ENCODE measurements around the gene CHST10.

CHST10 gene

DNA sequence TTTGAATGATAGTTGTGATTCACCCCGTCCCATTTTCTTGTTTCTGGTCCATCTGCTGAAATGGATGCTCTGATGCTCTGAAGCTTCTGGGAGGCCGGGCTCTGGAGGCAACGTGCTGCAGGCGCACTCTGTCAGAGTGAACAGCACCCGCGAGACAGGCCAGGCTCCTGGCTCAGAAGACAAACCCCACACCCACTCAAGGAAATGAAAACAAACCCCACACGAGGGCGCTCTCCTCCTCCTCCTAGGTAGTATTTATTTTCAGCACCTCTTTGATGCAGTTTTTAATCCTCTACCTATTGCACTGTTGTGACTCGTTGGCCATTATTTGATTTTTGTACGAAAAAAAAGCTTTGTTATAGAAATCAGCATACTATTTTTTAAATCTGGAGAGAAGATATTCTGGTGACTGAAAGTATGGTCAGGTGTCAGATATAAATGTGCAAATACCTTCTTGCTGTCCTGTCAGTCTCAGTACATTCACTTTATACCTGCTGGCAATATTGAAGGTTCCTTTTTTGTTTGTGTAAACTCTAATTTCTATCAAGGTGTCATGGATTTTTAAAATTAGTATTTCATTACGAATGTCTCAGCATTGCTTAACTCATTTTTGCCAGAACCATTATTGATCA, 10.3 kb upstream of the CHST10 start:
- no peaks in the 10 kb centered on the region for H3K4me1 ChIP-seq (ENCODE audit: control insufficient read depth, insufficient read depth, low read length)
- no peaks in the 10 kb centered on the region for H3K36me3 ChIP-seq (ENCODE audit: control insufficient read depth, insufficient read depth, low read length)
- WGBS, 2 experiments, result 65 to 67% methylated on average over 10 to 11 of the region's 11 CpGs
- H3K4me3 ChIP-seq (ENCODE audit: insufficient read depth, low read depth, low read length), result no peak overlapping the region
- H3K9me3 ChIP-seq (ENCODE audit: control insufficient read depth, low read length), result no peaks in the 10 kb centered on the region
- no peaks in the 10 kb centered on the region for H3K27me3 ChIP-seq (ENCODE audit: control insufficient read depth, insufficient read depth, low read length, poor library complexity, severe bottlenecking)
- H3K27ac ChIP-seq (ENCODE audit: insufficient read depth, low read depth, low read length, poor library complexity, severe bottlenecking), result no peak overlapping the region

DNA sequence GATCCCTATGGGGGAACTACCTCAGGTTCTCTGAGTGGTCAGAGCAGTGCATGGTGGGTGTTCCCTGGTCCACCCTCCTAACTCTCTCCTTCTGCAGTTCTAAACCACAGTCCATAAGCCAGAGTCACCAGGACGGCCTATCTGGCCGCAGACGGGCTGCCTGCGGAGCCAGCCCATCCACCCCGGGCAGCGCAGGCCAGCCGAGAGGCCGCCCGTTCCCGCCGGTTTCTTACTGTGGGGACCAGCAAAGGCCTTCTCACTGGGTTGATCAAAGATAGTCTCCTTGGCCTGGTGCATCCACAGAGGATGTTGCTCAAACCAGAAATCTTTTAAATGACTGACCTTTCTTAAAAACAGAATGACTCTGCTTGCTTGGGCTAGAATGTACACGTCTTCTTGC, 9.6 kb upstream of the CHST10 start:
- Histone ChIP-seq H3K27ac (ENCODE audit: insufficient read depth, low read depth, low read length, poor library complexity, severe bottlenecking) (no peak overlapping the region), H3K36me3 (ENCODE audit: control insufficient read depth, insufficient read depth, low read length) (no peaks in the 10 kb centered on the region), H3K4me3 (ENCODE audit: insufficient read depth, low read depth, low read length) (no peak overlapping the region), H3K4me1 (ENCODE audit: control insufficient read depth, insufficient read depth, low read length) (no peaks in the 10 kb centered on the region), H3K27me3 (ENCODE audit: control insufficient read depth, insufficient read depth, low read length, poor library complexity, severe bottlenecking) (no peaks in the 10 kb centered on the region), H3K9me3 (ENCODE audit: control insufficient read depth, low read length) (no peaks in the 10 kb centered on the region)
- WGBS, 2 experiments, result 93 to 95% methylated on average over 12 of the region's 12 CpGs

DNA sequence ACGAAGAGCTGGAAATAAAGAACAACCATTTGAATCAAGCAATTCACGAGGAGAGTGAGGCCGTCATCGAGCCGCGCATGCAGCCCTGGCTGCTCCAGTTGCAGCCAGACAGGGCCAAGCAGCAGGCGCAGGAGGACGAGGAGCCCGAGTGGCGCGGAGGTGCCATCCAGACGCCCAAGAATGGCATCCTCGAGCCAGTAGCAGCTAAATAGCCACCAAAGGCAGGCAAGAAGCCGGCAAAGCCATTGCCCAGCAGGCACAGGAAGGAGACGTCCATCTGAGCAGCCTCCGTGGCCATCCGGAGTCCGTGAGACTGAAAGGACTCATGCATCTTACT, 8.9 kb upstream of the CHST10 start:
- no peaks in the 10 kb centered on the region for H3K9me3 ChIP-seq (ENCODE audit: control insufficient read depth, low read length)
- no peaks in the 10 kb centered on the region for H3K36me3 ChIP-seq (ENCODE audit: control insufficient read depth, insufficient read depth, low read length)
- H3K4me3 ChIP-seq (ENCODE audit: insufficient read depth, low read depth, low read length), result no peak overlapping the region
- H3K27ac ChIP-seq (ENCODE audit: insufficient read depth, low read depth, low read length, poor library complexity, severe bottlenecking), result no peak overlapping the region
- WGBS, 2 experiments, result 93 to 95% methylated on average over 18 of the region's 18 CpGs
- no peaks in the 10 kb centered on the region for H3K27me3 ChIP-seq (ENCODE audit: control insufficient read depth, insufficient read depth, low read length, poor library complexity, severe bottlenecking)
- no peaks in the 10 kb centered on the region for H3K4me1 ChIP-seq (ENCODE audit: control insufficient read depth, insufficient read depth, low read length)

DNA sequence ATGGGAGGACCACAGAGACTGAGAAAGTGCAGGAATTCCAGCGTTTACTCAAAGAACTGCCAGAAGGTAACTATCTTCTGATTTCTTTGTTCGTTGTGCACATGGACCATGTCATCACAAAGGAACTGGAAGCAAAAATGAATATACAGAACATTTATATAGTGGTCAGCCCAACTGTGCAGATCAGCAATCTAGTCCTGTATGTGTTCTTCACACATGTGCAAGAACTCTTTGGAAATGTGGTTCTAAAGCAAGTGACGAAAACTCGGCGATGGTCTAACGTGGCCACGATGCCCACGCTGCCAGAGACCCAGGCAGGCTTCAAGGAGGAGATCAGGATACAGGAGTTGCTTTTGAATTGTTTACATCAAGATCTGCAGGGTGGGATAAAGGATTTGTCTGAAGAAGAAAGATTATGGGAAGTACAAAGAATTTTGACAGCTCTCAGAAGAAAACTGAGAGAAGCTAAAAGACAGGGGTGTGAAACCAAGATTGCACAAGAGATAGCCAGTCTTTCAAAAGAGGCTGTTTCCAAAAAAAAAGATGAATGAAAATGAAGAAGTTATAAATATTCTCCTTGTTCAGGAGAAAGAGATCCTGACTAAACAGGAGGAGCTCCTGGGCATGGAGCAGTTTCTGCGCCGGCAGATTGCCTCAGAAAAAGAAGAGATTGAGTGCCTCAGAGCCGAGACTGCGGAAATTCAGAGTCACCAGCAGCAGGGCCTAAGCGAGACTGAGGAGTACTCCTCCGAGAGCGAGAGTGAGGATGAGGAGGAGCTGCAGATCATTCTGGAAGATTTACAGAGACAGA, 8.3 kb upstream of the CHST10 start:
- Histone ChIP-seq H3K9me3 (ENCODE audit: control insufficient read depth, low read length) (no peaks in the 10 kb centered on the region), H3K4me3 (ENCODE audit: insufficient read depth, low read depth, low read length) (no peak overlapping the region), H3K27me3 (ENCODE audit: control insufficient read depth, insufficient read depth, low read length, poor library complexity, severe bottlenecking) (no peaks in the 10 kb centered on the region), H3K36me3 (ENCODE audit: control insufficient read depth, insufficient read depth, low read length) (no peaks in the 10 kb centered on the region), H3K4me1 (ENCODE audit: control insufficient read depth, insufficient read depth, low read length) (no peaks in the 10 kb centered on the region), H3K27ac (ENCODE audit: insufficient read depth, low read depth, low read length, poor library complexity, severe bottlenecking) (no peak overlapping the region)
- 94 to 95% methylated on average over 15 of the region's 15 CpGs for WGBS, 2 experiments

DNA sequence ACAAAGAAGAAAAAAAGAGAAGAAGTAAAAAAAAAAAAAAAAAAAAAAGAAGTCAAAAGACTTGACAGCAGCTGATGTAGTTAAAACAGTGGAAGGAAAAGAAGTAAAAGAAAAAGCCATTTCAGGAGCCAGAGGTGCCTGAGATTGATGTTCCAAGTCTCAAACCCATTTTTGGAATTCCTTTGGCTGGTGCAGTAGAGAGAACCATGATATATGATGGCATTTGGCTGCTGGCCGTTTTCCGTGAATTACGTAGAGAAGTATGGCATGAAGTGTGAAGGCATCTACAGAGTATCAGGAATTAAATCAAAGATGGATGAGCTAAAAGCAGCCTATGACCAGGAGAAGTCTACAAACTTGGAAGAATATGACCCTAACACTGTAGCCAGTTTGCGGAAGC, 7.6 kb upstream of the CHST10 start:
- WGBS, 2 experiments, result 94 to 95% methylated on average over 4 of the region's 4 CpGs
- Histone ChIP-seq H3K4me1 (ENCODE audit: control insufficient read depth, insufficient read depth, low read length) (no peaks in the 10 kb centered on the region), H3K9me3 (ENCODE audit: control insufficient read depth, low read length) (no peaks in the 10 kb centered on the region), H3K27me3 (ENCODE audit: control insufficient read depth, insufficient read depth, low read length, poor library complexity, severe bottlenecking) (no peaks in the 10 kb centered on the region), H3K4me3 (ENCODE audit: insufficient read depth, low read depth, low read length) (no peak overlapping the region), H3K36me3 (ENCODE audit: control insufficient read depth, insufficient read depth, low read length) (no peaks in the 10 kb centered on the region), H3K27ac (ENCODE audit: insufficient read depth, low read depth, low read length, poor library complexity, severe bottlenecking) (no peak overlapping the region)

- Histone ChIP-seq H3K4me1 (ENCODE audit: control insufficient read depth, insufficient read depth, low read length) (peaks cover 6% of the 10 kb centered on the region), H3K27ac (ENCODE audit: insufficient read depth, low read depth, low read length, poor library complexity, severe bottlenecking) (no peak overlapping the region), H3K9me3 (ENCODE audit: control insufficient read depth, low read length) (no peaks in the 10 kb centered on the region), H3K36me3 (ENCODE audit: control insufficient read depth, insufficient read depth, low read length) (no peaks in the 10 kb centered on the region), H3K4me3 (ENCODE audit: insufficient read depth, low read depth, low read length) (no peak overlapping the region), H3K27me3 (ENCODE audit: control insufficient read depth, insufficient read depth, low read length, poor library complexity, severe bottlenecking) (no peaks in the 10 kb centered on the region)
- 93 to 94% methylated on average over 4 of the region's 4 CpGs for WGBS, 2 experiments
Measured at GRCh38 chr2:100424277-100424875, 6.9 kb upstream of the CHST10 start.

DNA sequence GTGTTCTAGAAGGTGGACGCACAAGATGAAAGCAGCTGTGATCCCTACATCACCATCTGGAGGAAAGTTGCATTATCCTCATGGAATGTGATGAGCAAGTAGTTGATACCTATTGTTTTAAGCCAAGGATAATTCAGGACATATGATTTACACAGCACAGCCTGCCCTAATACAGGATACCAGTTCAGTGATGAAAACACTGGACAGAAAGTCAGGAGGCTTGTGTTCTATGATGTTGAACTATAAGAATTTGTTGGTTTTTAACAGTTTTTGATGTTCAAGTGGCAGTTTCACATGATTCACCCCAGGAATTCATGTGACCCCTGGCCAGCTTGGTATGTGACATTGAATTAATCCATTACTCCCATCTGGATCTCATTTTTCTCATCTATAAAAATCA, 6.2 kb upstream of the CHST10 start:
- no peaks in the 10 kb centered on the region for H3K27me3 ChIP-seq (ENCODE audit: control insufficient read depth, insufficient read depth, low read length, poor library complexity, severe bottlenecking)
- no peak overlapping the region for H3K4me3 ChIP-seq (ENCODE audit: insufficient read depth, low read depth, low read length)
- H3K4me1 ChIP-seq (ENCODE audit: control insufficient read depth, insufficient read depth, low read length), result peaks cover 6% of the 10 kb centered on the region
- H3K27ac ChIP-seq (ENCODE audit: insufficient read depth, low read depth, low read length, poor library complexity, severe bottlenecking), result no peak overlapping the region
- WGBS, 2 experiments, result 90 to 95% methylated on average over 1 of the region's 1 CpG
- no peaks in the 10 kb centered on the region for H3K9me3 ChIP-seq (ENCODE audit: control insufficient read depth, low read length)
- no peaks in the 10 kb centered on the region for H3K36me3 ChIP-seq (ENCODE audit: control insufficient read depth, insufficient read depth, low read length)

DNA sequence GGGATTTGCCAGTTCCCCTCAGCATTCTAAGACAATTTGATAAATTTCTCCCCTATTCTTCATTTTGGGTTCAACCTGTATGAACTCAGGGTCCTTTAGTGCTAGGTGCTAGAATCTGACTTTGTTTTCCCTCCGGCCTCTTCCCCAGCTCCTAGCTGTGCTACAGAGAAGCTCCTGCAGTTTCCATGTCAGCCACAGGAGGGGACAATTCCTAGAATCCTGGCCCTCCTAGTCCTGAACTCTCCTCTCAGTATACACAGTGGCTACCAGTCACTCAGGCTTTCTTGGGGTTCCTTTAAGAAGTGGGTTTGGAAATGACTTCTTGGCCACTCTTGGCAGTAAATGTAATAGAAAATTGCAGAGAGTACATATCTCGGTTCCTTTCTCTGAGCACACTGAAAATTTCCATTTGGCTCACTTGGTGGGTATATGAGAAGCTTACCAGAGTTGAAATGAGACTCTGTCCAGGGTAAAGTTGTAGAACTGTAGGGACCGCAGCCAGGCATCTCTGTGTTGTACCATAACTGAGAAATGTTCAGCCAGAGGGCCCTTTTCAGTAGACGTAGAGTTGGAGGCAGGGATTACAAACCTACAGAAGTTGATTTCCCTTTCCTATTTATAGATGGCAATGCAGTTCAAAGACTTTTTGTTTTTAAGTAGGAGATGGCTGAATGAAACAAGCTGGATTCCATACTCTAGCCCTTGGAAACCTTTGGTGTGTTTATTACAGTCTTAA, 5.0 kb upstream of the CHST10 start:
- Histone ChIP-seq H3K9me3 (ENCODE audit: control insufficient read depth, low read length) (no peaks in the 10 kb centered on the region), H3K36me3 (ENCODE audit: control insufficient read depth, insufficient read depth, low read length) (no peaks in the 10 kb centered on the region), H3K4me1 (ENCODE audit: control insufficient read depth, insufficient read depth, low read length) (peaks cover 6% of the 10 kb centered on the region), H3K27ac (ENCODE audit: insufficient read depth, low read depth, low read length, poor library complexity, severe bottlenecking) (no peak overlapping the region), H3K4me3 (ENCODE audit: insufficient read depth, low read depth, low read length) (no peak overlapping the region), H3K27me3 (ENCODE audit: control insufficient read depth, insufficient read depth, low read length, poor library complexity, severe bottlenecking) (no peaks in the 10 kb centered on the region)
- WGBS, 2 experiments, result 79 to 89% methylated on average over 3 to 4 of the region's 4 CpGs

DNA sequence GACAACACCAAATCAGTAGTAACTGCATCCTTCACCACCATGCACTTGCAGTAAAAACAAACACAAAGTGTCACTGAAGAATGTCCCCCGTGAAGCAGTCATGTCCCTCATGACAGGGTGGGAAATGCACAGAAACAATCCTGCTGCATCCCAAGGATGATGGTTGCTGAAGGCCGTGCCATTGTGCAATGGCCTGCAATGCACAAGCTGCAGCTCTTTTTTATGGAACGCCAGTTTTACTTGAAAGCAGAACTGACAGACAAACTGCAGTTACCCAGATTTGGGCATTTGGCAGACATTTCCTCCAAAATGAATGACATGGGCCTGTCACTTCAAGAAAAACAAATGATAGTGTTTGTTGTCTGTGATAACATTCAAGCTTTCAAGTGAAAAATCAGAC, 2.4 kb upstream of the CHST10 start:
- Histone ChIP-seq H3K27ac (ENCODE audit: insufficient read depth, low read depth, low read length, poor library complexity, severe bottlenecking) (peak overlapping the region; percentile 17), H3K27me3 (ENCODE audit: control insufficient read depth, insufficient read depth, low read length, poor library complexity, severe bottlenecking) (no peaks in the 10 kb centered on the region), H3K4me1 (ENCODE audit: control insufficient read depth, insufficient read depth, low read length) (peaks cover 15% of the 10 kb centered on the region), H3K36me3 (ENCODE audit: control insufficient read depth, insufficient read depth, low read length) (no peaks in the 10 kb centered on the region), H3K4me3 (ENCODE audit: insufficient read depth, low read depth, low read length) (no peak overlapping the region), H3K9me3 (ENCODE audit: control insufficient read depth, low read length) (no peaks in the 10 kb centered on the region)
- WGBS, 2 experiments, result 78 to 81% methylated on average over 3 of the region's 3 CpGs

- no peak overlapping the region for H3K27ac ChIP-seq (ENCODE audit: insufficient read depth, low read depth, low read length, poor library complexity, severe bottlenecking)
- no peaks in the 10 kb centered on the region for H3K36me3 ChIP-seq (ENCODE audit: control insufficient read depth, insufficient read depth, low read length)
- peaks cover 29% of the 10 kb centered on the region for H3K4me1 ChIP-seq (ENCODE audit: control insufficient read depth, insufficient read depth, low read length)
- H3K9me3 ChIP-seq (ENCODE audit: control insufficient read depth, low read length), result no peaks in the 10 kb centered on the region
- H3K4me3 ChIP-seq (ENCODE audit: insufficient read depth, low read depth, low read length), result no peak overlapping the region
- 96 to 97% methylated on average over 11 of the region's 12 CpGs for WGBS, 2 experiments
- no peaks in the 10 kb centered on the region for H3K27me3 ChIP-seq (ENCODE audit: control insufficient read depth, insufficient read depth, low read length, poor library complexity, severe bottlenecking)
Measured at GRCh38 chr2:100418406-100418962, 1.0 kb upstream of the CHST10 start.
